Measurements from ENCODE around the gene LMNB1.
"Not testable (repeated sequence)": the region's sequence is repeated elsewhere in the genome, so short reads cannot be mapped to it uniquely, and the experiment has no call there.

Gene LMNB1

DNA sequence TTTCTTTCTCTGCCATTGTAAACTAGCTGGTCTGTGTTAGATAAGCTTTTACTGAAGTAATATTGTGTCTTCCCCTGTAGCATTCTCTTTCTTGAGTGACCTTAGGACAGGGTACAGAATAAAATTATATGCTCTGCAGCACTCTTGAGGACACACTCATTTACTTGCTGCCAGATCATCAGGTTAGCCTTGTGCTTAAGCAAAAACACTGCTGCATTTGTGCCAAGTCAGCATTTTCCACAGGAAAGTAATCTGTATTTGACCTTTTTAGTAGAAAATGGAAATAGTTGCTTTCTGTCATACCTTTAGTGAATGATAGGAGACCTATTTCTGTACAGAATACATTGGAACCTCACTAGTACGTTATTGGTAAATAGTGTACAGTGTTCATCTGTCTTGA lies 54.2 kb downstream of the LMNB1 start:
- DNase-seq, result no peak

DNA sequence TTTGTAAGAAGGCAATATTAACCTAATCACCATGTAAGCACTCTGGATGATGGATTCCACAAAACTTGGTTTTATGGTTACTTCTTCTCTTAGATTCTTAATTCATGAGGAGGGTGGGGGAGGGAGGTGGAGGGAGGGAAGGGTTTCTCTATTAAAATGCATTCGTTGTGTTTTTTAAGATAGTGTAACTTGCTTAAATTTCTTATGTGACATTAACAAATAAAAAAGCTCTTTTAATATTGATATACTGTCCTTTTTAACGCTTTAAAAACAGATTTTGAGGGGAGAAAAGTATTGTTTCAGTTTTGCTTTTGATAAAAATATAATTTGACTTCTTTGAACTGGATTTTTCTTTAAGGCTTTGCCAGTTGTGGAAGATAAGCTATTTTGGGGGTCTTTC lies 59.8 kb downstream of the LMNB1 start:
- no peak for DNase-seq

DNA sequence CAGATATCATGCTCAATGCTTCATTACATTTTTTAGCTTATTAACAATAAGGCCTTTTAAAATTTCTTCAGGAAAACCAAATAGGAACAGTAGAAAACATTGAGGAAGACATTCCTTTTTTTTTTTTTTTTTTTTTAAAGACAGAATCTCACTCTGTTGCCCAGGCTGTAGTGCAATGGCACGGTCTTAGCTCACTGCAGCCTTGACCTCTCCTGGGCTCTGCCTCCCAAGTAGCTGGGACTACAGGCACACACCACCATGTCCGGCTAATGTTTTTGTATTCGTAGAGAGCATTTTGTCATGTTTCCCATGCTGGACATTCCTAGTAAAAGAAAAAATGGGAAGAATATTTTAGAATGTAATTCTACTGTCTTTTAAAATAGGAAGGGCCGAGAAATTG lies 60.3 kb downstream of the LMNB1 start:
- no peak for DNase-seq

DNA sequence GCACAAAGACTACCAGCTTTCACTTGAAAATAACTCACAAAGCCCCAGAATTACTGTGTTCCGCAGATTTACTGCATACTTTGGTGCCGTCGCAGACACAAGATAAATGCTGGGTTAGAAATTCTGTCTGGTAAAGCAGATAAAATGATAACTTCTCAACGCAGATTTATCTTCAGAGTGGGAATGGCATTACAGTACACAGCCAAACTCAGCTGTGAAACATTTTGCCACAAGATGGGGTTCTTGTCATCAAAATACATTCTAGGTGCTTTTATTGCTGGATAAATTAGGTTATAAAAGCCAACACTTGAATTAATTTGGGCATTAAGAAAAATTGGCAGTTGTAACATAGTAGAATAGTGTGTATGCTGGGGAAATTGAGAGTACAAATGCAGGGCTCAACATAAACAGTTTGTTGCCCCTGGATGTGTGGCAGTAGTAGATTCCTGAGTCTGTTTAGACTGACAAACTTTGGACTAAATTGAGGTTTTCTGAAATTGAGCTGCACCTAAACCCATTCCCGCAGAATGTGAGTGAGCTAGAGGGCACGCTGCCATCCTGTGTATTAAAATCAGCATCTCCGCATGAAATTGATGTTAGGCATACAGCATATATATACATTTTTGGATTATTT lies 61.1 kb downstream of the LMNB1 start:
- no peak for DNase-seq

- DNase-seq, result not testable (repeated sequence)
Observed at GRCh38 chr5:126839407-126839806, 62.5 kb downstream of the LMNB1 start.

DNA sequence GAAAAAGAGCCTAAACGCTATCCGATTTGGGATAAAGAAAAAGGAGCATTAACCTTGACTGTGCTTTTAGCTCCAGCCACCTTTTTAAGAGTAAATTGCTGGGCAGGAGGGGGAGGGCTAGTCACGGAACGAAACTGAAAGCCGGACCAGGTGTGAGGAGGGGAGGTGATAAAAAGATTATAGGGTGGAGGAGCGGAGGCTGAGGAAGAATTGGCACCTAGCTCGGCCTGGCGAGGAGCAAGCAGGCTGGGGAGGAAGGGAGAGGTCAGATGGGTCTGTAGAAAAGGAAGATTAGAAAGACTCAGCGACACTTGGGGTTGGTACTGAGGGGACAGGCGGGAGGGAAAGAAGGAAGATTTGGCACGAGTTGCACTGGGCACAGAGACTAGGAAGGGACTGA lies 66.4 kb downstream of the LMNB1 start:
- DNase-seq, result not testable (repeated sequence)

DNA sequence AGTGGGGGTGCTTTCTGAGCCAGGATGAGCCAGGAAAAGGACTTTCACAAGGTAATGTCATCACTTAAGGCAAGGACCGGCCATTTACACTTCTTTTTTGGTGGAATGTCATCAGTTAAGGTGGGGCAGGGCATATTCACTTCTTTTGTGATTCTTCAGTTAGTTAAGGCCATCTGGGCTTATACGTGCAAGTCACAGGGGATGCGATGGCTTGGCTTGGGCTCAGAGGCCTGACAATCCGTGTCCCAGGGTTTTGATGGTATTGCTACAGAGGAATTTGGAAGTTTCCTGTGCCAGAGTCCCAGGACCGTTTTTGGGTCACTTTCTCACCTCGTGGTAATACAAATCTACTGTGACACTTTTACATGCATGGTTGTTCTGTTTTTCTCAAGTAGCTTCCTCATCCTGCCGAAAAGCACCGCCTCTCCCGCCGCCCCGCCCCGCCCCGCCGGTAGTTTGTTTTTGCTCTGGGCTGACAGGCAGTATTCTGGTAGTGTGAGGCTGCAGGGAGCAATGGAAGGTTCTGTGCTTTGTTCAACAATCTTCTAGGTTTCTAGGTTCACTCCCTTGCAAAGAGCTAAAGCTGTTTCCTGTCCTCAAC lies 68.6 kb downstream of the LMNB1 start:
- DNase-seq, result not testable (repeated sequence)

- no peak for DNase-seq
Observed at GRCh38 chr5:126846344-126846743, 69.4 kb downstream of the LMNB1 start.

DNA sequence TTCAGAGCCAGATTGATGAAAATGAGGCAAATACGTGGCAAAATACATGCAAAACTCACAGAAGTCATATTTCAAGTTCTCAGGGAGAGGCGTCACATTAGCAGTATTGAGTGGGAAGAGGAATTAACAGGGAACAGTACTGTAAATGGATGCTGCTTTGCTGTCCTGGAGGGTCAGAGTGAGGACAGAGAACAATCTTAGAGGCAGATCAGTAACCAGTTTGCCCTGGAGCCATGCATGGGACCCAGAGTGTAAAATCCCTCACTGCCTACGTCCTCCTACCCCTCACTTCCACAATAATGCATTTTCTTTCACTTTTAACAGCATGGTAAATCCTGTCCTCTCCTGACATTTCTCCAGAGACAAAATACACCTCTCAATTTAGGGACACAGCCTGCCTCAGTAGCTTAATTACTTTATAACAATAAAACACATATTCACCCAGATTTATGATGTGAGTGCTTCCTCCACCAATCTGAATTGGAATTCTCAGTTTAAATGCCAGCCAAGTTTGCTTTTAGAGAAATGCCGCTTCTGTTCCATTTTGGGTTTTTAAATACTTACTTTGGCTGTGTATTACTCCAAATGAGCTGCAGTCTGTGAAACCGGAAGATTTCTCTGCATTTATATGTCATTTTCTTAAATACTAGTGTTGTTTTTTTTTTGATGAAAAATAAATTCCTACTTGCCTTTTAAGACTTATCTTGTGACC lies 70.0 kb downstream of the LMNB1 start:
- DNase-seq, result no peak

DNA sequence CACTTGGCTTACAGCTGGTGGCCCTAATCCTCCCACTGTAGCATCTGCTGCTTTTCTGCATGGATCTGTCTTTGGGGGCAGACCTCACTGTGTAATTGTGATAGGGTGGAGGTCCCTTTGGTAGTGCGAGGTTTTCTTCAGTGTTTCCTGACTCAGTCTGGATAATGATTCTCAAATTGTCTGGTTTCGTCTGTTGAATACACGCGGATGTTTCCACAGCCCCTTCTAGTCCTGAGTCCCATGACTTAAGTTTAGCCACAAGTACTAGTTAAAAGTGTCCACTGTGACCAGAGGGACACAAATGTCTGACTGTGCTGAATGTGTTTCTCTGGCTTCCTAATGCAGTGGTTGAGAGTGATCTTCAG lies 70.5 kb downstream of the LMNB1 start:
- no peak for DNase-seq

DNA sequence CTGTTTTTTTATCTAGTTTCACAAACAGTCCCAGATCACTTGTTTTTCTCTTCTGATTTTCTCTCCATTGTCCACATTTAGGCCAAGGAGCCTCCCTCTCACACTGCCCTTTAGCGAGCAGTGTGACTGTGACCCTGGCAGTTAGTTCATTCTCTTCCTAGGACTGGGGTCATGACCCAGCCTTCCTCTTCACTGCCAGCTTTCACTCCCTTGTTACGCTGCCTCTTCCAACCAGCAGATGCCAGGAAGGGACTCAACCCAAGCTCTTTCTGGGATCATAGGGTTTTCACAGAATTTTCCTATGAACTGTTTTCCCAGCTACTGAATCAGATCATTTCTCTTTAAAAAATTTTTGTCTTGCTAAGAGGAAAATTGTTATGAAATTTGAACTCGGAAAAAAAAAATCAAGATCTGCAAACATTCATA lies 70.9 kb downstream of the LMNB1 start:
- DNase-seq, result no peak

- DNase-seq, result no peak
Observed at GRCh38 chr5:126848253-126848652, 71.3 kb downstream of the LMNB1 start.

GRCh38 chr5:126849101-126849678 lies 72.3 kb downstream of the LMNB1 start:
- no peak for DNase-seq

DNA sequence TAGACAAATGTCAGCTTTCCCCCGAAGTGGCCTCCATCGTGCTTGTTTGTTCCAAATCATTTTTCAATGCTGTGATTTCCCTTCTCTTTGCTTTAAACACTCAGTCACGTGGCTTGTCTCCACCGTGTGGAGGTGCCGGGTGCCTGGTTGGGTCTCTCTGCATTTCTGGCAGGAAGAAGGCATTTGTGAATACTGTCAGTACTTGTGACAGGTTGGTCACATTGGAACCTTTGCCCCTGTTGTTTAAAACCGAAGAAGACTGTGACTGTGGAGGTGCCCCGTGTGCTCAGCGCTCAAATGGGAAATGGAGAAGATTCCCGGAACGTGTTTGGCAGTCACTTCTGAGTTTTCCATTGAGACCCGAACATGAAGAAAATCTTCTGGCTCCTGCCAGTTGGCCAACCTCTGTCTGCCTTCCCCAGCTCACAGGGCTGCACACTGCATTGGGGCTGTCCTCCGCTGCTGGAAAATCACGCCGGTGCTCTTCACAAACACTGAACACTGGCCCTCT lies 74.6 kb downstream of the LMNB1 start:
- no peak for DNase-seq

GRCh38 chr5:126852091-126852571 lies 75.2 kb downstream of the LMNB1 start:
- DNase-seq, result no peak

DNA sequence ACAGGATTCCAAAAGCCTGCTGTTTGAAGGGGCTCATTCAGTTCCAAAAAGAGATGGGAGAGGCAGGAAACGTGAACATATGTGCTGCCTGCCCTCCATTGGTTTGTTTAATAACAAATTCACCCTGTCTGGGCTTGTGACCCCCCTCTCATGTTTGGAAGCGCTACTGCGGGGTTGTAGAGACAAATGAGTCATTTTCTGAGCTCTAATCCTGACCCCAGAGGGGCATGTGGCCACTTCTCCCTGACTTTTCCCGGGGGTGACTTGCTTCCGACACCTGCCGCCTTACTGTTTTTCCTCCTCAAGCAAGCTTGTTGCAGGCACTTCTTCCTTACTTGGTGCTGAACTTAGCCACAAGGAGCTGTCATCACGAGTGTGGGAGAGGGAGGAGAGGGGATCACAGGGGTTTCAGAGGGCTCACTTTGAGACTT lies 75.9 kb downstream of the LMNB1 start:
- no peak for DNase-seq

DNA sequence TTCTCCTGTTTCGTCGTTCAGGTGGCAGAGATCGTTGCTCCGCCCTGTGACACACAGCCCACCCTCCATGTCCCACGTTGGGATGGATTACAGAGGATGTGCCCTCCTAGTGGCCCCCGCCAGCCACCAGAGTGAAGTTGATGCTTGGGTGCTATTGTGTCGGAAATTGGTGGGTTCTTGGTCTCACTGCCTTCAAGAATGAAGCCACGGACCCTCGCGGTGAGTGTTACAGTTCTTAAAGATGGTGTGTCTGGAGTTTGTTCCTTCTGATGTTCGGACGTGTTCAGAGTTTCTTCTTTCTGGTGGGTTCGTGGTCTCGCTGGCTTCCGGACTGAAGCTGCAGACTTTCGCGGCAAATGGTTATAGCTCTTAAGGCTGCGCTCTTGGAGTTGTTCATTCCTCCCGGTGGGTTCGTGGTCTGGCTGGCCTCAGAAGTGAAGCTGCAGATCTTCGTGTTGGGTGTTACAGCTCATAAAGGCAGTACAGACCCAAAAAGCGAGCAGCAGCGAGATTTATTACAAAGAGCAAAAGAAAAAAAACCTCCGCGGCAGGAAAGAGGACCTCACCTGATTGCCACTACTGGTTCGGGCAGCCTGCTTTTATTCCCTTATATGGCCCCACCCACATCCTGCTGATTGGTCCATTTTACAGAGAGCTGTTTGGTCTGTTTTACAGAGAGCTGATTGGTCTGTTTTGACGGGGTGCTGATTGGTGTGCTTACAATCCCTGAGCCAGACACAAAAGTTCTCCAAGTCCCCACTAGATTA lies 76.8 kb downstream of the LMNB1 start:
- DNase-seq, result not testable (repeated sequence)

- DNase-seq, result no peak
Observed at GRCh38 chr5:126854526-126855110, 77.7 kb downstream of the LMNB1 start.

- DNase-seq, result no peak
Observed at GRCh38 chr5:126855266-126855665, 78.3 kb downstream of the LMNB1 start.

DNA sequence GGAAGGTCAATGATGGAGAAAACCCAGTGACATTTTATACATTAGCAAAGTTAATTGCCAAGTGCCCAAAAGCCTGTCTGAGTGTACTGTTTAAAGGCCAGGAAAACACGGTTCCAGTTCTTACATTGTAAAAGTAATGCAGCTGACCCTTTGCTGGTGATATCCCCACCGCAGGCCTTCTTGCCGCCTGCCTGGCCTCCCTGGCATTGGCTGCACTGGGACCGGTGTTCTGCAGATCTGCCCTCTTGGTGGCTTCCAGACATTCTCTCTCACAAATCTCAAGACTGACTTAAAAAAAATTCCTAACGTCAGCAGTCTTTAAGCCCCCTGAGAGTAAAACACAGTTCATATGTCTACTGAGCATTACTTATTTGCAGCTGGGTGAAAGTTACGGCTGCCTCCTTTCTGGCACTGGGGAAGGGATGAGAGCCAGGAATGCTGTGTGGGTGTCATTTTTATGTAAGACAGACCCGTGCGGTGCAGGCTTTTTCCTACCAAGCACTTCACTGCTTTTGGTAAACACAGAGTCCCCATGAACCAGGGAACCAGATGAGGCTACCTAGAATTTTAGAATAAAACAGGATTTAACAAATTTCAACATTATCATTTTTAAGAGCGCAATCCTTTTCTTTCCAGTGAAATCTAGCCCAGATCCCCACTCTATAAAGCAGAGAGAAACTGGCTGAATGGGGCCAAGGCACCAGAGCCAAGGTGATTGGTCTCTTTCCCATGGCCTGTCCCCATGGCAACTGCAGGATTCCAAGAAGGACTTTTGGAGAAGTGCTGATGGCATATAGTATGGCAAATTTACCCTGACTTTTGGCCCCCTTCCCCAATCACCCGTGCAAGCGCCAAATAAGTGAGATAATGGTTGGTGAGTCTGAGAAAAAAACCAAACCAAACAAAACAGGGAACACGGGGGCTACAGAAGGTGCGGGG lies 80.8 kb downstream of the LMNB1 start:
- DNase-seq, result no peak

DNA sequence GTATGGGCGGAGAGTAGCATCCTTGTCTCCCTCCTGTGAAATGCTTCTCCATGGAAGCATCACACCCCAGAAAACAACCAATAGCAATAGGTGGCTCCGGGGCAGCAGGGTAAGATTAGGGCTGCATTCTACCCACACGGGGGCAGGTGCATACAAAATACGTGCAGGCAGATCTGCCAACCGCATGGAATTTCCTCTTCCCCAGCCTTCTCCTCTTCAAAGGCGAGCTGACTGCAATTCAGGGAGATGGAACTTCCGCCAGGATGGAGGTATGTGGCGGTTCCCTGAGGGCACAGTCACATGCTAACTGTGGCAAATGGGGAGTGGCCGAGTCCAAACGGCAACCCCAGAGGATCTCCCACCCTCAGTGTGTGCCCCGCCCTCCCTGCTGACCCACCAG lies 81.5 kb downstream of the LMNB1 start:
- DNase-seq, result no peak
